Activated naive CD8-positive, alpha-beta T cell treated with anti-CD3 and anti-CD28 coated beads for 36 hours (primary cell): ENCODE measurements around the gene F11R. TPM values are rescaled to one million over a fixed set of nuclear protein-coding genes. Genes with fewer than 3 reads are reported as not detected.
"Not testable (repeated sequence)": the region's sequence is repeated elsewhere in the genome, so short reads cannot be mapped to it uniquely, and the experiment has no call there.

Experiments used
- DNase-seq: peaks from one replicate; pipeline ENCODE4 v3.0.0; 2021
- H3K27ac Mint-ChIP-seq: one replicate; pipeline ENCODE4 v1.8.0; 2022; ENCODE audit warnings: mild to moderate bottlenecking, moderate library complexity, mixed read lengths
- H3K27me3 Mint-ChIP-seq: one replicate; pipeline ENCODE4 v1.8.0; 2022; ENCODE audit warnings: mild to moderate bottlenecking, mixed read lengths
- H3K36me3 Mint-ChIP-seq: one replicate; pipeline ENCODE4 v1.8.0; 2021; ENCODE audit warnings: mild to moderate bottlenecking, mixed read lengths
- H3K4me1 Mint-ChIP-seq: one replicate; pipeline ENCODE4 v1.8.0; 2021; ENCODE audit warnings: mixed read lengths
- H3K4me3 Mint-ChIP-seq: one replicate; pipeline ENCODE4 v1.8.0; 2022; ENCODE audit warnings: mild to moderate bottlenecking, moderate library complexity, mixed read lengths
- H3K9me3 Mint-ChIP-seq: one replicate; pipeline ENCODE4 v1.8.0; 2022; ENCODE audit warnings: mixed read lengths
- total RNA-seq, 2 experiments: library from RNA; stranded (reverse); gene quantifications; one replicate each; pipeline ENCODE4 v1.2.3, GENCODE V29; 2021

The F11R gene
- total RNA-seq, 2 experiments from 2014 or later: 12.8 to 13.4 TPM

- DNase-seq, H3K36me3 Mint-ChIP-seq, H3K4me1 Mint-ChIP-seq, H3K27ac Mint-ChIP-seq, H3K4me3 Mint-ChIP-seq, H3K27me3 Mint-ChIP-seq, H3K9me3 Mint-ChIP-seq: not testable (repeated sequence)
Observed at GRCh38 chr1:160947174-160947759, 73.7 kb downstream of the F11R start.

DNA sequence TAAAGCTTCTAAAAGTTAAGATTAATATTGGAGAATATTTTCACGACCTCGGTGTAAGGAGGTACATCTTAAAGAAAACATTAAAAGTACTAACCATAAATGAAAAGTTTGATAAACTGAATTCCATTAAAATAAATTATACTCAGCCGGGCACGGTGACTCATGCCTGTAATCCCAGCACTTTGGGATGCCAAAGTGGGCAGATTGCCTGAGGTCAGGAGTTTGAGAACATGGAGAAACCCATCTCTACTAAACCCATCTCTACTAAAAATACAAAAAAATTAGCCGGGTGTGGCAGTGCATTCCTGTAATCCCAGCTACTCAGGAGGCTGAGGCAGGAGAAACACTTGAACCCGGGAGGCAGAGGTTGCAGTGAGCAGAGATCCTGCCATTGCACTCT, 75.1 kb downstream of the F11R start:
- not testable (repeated sequence) for H3K4me1 Mint-ChIP-seq, H3K9me3 Mint-ChIP-seq, H3K27me3 Mint-ChIP-seq, DNase-seq, H3K4me3 Mint-ChIP-seq, H3K36me3 Mint-ChIP-seq, H3K27ac Mint-ChIP-seq

Other genes with a start within 250 kb of the F11R start
- 10 to 100 TPM; 28.3 to 29.0 TPM for gene LY9, start 225.0 kb downstream of the F11R start, total RNA-seq
- under 1 TPM; 0.28 to 0.37 TPM for gene CD244, start 158.3 kb downstream of the F11R start, total RNA-seq
- gene ITLN1, start 136.0 kb downstream of the F11R start, total RNA-seq: not detected
- gene ITLN2, start 66.3 kb downstream of the F11R start, total RNA-seq: not detected
- gene TSTD1, start 17.8 kb upstream of the F11R start, total RNA-seq: 10 to 100 TPM; 44.8 to 45.7 TPM
- gene USF1, start 24.8 kb upstream of the F11R start, total RNA-seq: 10 to 100 TPM; 57.0 to 62.0 TPM
- 100 to 1,000 TPM; 146 to 157 TPM for gene ARHGAP30, start 48.7 kb upstream of the F11R start, total RNA-seq
- under 1 TPM; 0.12 to 0.16 TPM for gene NECTIN4, start 68.4 kb upstream of the F11R start, total RNA-seq
- gene KLHDC9, start 77.2 kb upstream of the F11R start, total RNA-seq: under 1 TPM; 0.33 to 0.46 TPM
- 100 to 1,000 TPM; 141 to 148 TPM for gene PFDN2, start 96.9 kb upstream of the F11R start, total RNA-seq
- gene NIT1, start 97.0 kb upstream of the F11R start, total RNA-seq: 10 to 100 TPM; 34.3 to 39.3 TPM
- 10 to 100 TPM; 37.4 to 38.7 TPM for gene DEDD, start 111.5 kb upstream of the F11R start, total RNA-seq
- 10 to 100 TPM; 89.9 to 92.8 TPM for gene UFC1, start 132.8 kb upstream of the F11R start, total RNA-seq
- 10 to 100 TPM; 24.2 to 25.4 TPM for gene USP21, start 138.3 kb upstream of the F11R start, total RNA-seq
- gene PPOX, start 145.3 kb upstream of the F11R start, total RNA-seq: 10 to 100 TPM; 20.1 to 20.8 TPM
- gene B4GALT3, start 156.4 kb upstream of the F11R start, total RNA-seq: 10 to 100 TPM; 49.5 to 53.9 TPM
- 1 to 10 TPM; 2.5 to 3.8 TPM for gene ADAMTS4, start 177.9 kb upstream of the F11R start, total RNA-seq
- gene NDUFS2, start 181.2 kb upstream of the F11R start, total RNA-seq: 10 to 100 TPM; 87.7 to 95.8 TPM
- 1 to 10 TPM; 1.2 to 3.0 TPM for gene FCER1G, start 194.1 kb upstream of the F11R start, total RNA-seq
- not detected for gene APOA2, start 202.5 kb upstream of the F11R start, total RNA-seq
- gene TOMM40L, start 204.9 kb upstream of the F11R start, total RNA-seq: 10 to 100 TPM; 26.3 to 26.4 TPM
- not detected for gene NR1I3, start 217.1 kb upstream of the F11R start, total RNA-seq
- under 1 TPM; 0.39 to 0.80 TPM for gene PCP4L1, start 237.6 kb upstream of the F11R start, total RNA-seq